ENCODE data around the gene ERBB3. TPM values are rescaled to one million over a fixed set of nuclear protein-coding genes. Genes with fewer than 3 reads are reported as not detected.

Gene ERBB3
- total and polyA plus RNA-seq, 2 of the 4 experiments (the other 2 are of a cell fraction): 1.4 to 2.2 TPM

GRCh38 chr12:56126732-56127239 is 46.8 kb downstream of the ERBB3 start:
- Histone ChIP-seq H3K9ac (ENCODE audit: low read depth, low read length) (peak overlapping the region; percentile 28; the same call in 1 of the 2 replicates), H2AK9ac (replicated peaks; ENCODE audit: low read depth, low read length, poor library complexity) (peak overlapping the region; percentile 86), H3K27me3 (ENCODE audit: control insufficient read depth, insufficient read depth, low read length) (no peaks in the 10 kb centered on the region), H3K4me1 (ENCODE audit: control insufficient read depth, insufficient read depth, low read length) (peaks cover 6% of the 10 kb centered on the region; the same call in 1 of the 2 replicates), H3K36me3 (ENCODE audit: control insufficient read depth, insufficient read depth, low read length) (peaks cover 15% of the 10 kb centered on the region), H3K9me3 (ENCODE audit: control insufficient read depth, insufficient read depth, low read length) (no peaks in the 10 kb centered on the region), H3K18ac (ENCODE audit: low read depth, low read length) (no peak overlapping the region), H3K4me2 (ENCODE audit: low read depth, low read length) (peak overlapping the region; percentile 75), H3K56ac (ENCODE audit: extremely low read depth, insufficient read depth, low read length) (no peak overlapping the region), H2AK5ac (ENCODE audit: low read depth, low read length) (peak overlapping the region; percentile 97; the same call in 1 of the 2 replicates), H2BK5ac (ENCODE audit: low read depth, low read length, poor library complexity, severe bottlenecking) (peak overlapping the region; percentile 39), H4K8ac (ENCODE audit: low read depth in 2 of 2, low read length in 2 of 2) (peak overlapping the region; percentile 8 to 72; a peak in 2 of 4 replicates), H3K79me1 (ENCODE audit: low read depth in 1 of 2, low read length in 2 of 2) (peaks cover 40 to 73% of the 10 kb centered on the region in 2 experiments), H2BK20ac (ENCODE audit: low read depth, low read length) (no peak overlapping the region), H4K5ac (ENCODE audit: low read depth, low read length) (peak overlapping the region; percentile 39; the same call in 1 of the 2 replicates), H3K4me3 (ENCODE audit: insufficient read depth, low read depth, low read length) (no peak overlapping the region), H4K20me1 (ENCODE audit: insufficient read depth, low read length) (no peaks in the 10 kb centered on the region), H2BK120ac (ENCODE audit: low read depth, low read length) (0 out of 2 replicates have a peak overlapping the region, but pooled peaks have one; percentile 37), H4K91ac (ENCODE audit: insufficient read depth, low read depth, low read length) (peak overlapping the region; percentile 52; the same call in 1 of the 2 replicates), H3K9me1 (ENCODE audit: insufficient read depth, low read length) (no peaks in the 10 kb centered on the region), H3K27ac (ENCODE audit: insufficient read depth, low read length) (0 out of 2 replicates have a peak overlapping the region, but pooled peaks have one; percentile 20), H2AFZ (replicated peaks; ENCODE audit: low read length, poor library complexity) (no peak overlapping the region), H3K4ac (ENCODE audit: low read depth, low read length) (peak overlapping the region; percentile 71), H3K23ac (ENCODE audit: low read depth, low read length) (peak overlapping the region; percentile 60; the same call in 1 of the 2 replicates), H2BK15ac (ENCODE audit: low read depth, low read length) (peak overlapping the region; percentile 31; the same call in 1 of the 3 replicates), H3K14ac (replicated peaks; ENCODE audit: low read depth, low read length) (peak overlapping the region; percentile 40; the same call in 1 of the 2 replicates)
- intact Hi-C loops (cut with micrococcal nuclease): loop anchor here (2.0 kb wide), 2 partner anchors 32 to 62 kb away; partner anchors contain the start of genes MYL6 and SMARCC2
- POLR2A ChIA-PET (ENCODE audit: unreplicated experiment): interaction anchor here (1.9 kb wide), 1 partner anchor 9 kb away, joined by 5 read pairs; the partner anchor contains the start of gene ZC3H10
- 75% methylated on average over 2 of the region's 3 CpGs; no CpG with 5 or more reads in 1 of the 2 experiments for WGBS, 2 experiments (ENCODE audit: extremely low coverage in 2 of 2, insufficient read length in 1 of 2)
- CTCF ChIA-PET: interaction anchor here (0.7 to 1.3 kb wide), 4 partner anchors 9 to 62 kb away, joined by 3 to 4 read pairs (median 4); partner anchors contain the start of genes PA2G4, SMARCC2 and ZC3H10
- ATAC-seq (ENCODE audit: low read depth) (no peak), DNase-seq (no peak)
- TF ChIP-seq USF2 (IDR thresholded peaks at IDR 0.05; ENCODE audit: low read depth, low read length) (no peak), RAD21 (IDR thresholded peaks at IDR 0.05; ENCODE audit: low read length) (no peak), ELK1 (IDR thresholded peaks at IDR 0.05; ENCODE audit: borderline replicate concordance, low read depth, low read length) (no peak), CTCF (conservative IDR thresholded peaks at IDR 0.05; ENCODE audit: low read depth, low read length) (no peak), POLR2A (IDR thresholded peaks at IDR 0.05; ENCODE audit: low read depth, low read length) (no peak), MAZ (IDR thresholded peaks at IDR 0.05; ENCODE audit: borderline replicate concordance, low read depth, low read length) (no peak)
- in situ Hi-C loops (cut with MboI; ENCODE audit: low sequenced_read_pairs): loop anchor here (5.0 kb wide), 1 partner anchor 61 kb away; the partner anchor contains the start of gene SMARCC2
- BruUV-seq (replicated peaks): no TSS peak
- dilution Hi-C loops (cut with HindIII; ENCODE audit: low sequenced_read_pairs, unreplicated experiment): no loop called here

All from IMR-90 (cell line).